K562 (cell line): Measurements from ENCODE around the gene ABHD3. TPM values are rescaled to one million over a fixed set of nuclear protein-coding genes. Genes with fewer than 3 reads are reported as not detected.

ENCODE experiments used
- GTF2F1 ChIP-seq: IDR thresholded peaks from 2 replicates; pipeline ENCODE4 v1.6.1; 2011; ENCODE audit warnings: low read depth, low read length, improper control_type of control experiment
- KDM4B ChIP-seq, 2 experiments: fragments of 450-650 bp in 1 of 2; sonication (generic) in 1 of 2; IDR thresholded peaks; 2 replicates each; pipeline ENCODE4 v1.6.1; 2016 to 2017; ENCODE audit warnings: borderline replicate concordance in 2 of 2, antibody characterized with exemption in 1 of 2, low read depth in 1 of 2, mild to moderate bottlenecking in 1 of 2
- KDM5B ChIP-seq: fragments of 200-600 bp; sonication (generic); IDR thresholded peaks from 2 replicates; pipeline ENCODE4 v1.6.1; 2012; ENCODE audit warnings: low read depth, mild to moderate bottlenecking, moderate library complexity, low read length, control low read depth, inconsistent platforms; ENCODE audit not compliant: insufficient replicate concordance
- KLF16 ChIP-seq: IDR thresholded peaks from 2 replicates; pipeline ENCODE4 v1.6.1; 2016; ENCODE audit warnings: antibody characterized with exemption
- MAFG ChIP-seq: fragments of 450-650 bp; conservative IDR thresholded peaks from 2 replicates; pipeline ENCODE4 v1.6.1; 2016; ENCODE audit warnings: missing genetic modification characterization, missing compliant biosample characterization
- NCOA4 ChIP-seq: fragments of 450-650 bp; IDR thresholded peaks from 2 replicates; pipeline ENCODE4 v1.6.1; 2018; ENCODE audit warnings: mild to moderate bottlenecking; ENCODE audit not compliant: partially characterized antibody
- NCOA6 ChIP-seq: fragments of 450-650 bp; IDR thresholded peaks from 2 replicates; pipeline ENCODE4 v1.6.1; 2017; ENCODE audit warnings: mild to moderate bottlenecking
- NR4A1 ChIP-seq, 2 experiments: fragments of 250-450 bp in 1 of 2; fragments of 450-650 bp in 1 of 2; sonication (Bioruptor Pico) in 1 of 2; IDR thresholded peaks; 2 replicates each; pipeline versions ENCODE4 v1.4.0 to v1.6.1; 2016 to 2020; ENCODE audit warnings: mild to moderate bottlenecking in 2 of 2, missing compliant biosample characterization in 1 of 2, missing genetic modification characterization in 1 of 2, moderate library complexity in 1 of 2
- PHF8 ChIP-seq: fragments of 200-600 bp; sonication (generic); IDR thresholded peaks from 2 replicates; pipeline ENCODE4 v1.6.1; 2012; ENCODE audit warnings: mixed run types, mild to moderate bottlenecking, inconsistent platforms, low read length, moderate library complexity, borderline replicate concordance
- RCOR1 ChIP-seq, 2 experiments: IDR thresholded peaks; 2 replicates each; pipeline ENCODE4 v1.6.1; 2012; ENCODE audit warnings: low read depth in 2 of 2, low read length in 2 of 2, borderline replicate concordance in 1 of 2, improper control_type of control experiment in 1 of 2
- YBX1 ChIP-seq: fragments of 450-650 bp; IDR thresholded peaks from 2 replicates; pipeline ENCODE4 v1.7.1; 2016; ENCODE audit warnings: mild to moderate bottlenecking
- ZFX ChIP-seq: sonication (generic); formaldehyde crosslinking; IDR thresholded peaks from 2 replicates; pipeline ENCODE4 v1.8.0; 2022; ENCODE audit warnings: mild to moderate bottlenecking, missing genetic modification reagents, moderate library complexity
- ZNF140 ChIP-seq: fragments of 250-450 bp; sonication (Bioruptor Pico); IDR thresholded peaks from 2 replicates; pipeline ENCODE4 v1.8.0; 2021; ENCODE audit warnings: moderate library complexity, mild to moderate bottlenecking, inconsistent platforms
- ZNF143 ChIP-seq: sonication (generic); formaldehyde crosslinking; IDR thresholded peaks from 2 replicates; pipeline ENCODE4 v1.9.0; 2022; ENCODE audit warnings: mild to moderate bottlenecking, missing genetic modification reagents
- ZNF24 ChIP-seq: fragments of 450-650 bp; IDR thresholded peaks from 2 replicates; pipeline ENCODE4 v1.6.1; 2016
- ZNF583 ChIP-seq: fragments of 250-450 bp; sonication (Bioruptor Pico); IDR thresholded peaks from 2 replicates; pipeline ENCODE4 v1.4.0; 2020
- ZNF589 ChIP-seq: fragments of 200-800 bp; sonication (Bioruptor generic); IDR thresholded peaks from 2 replicates; pipeline ENCODE4 v1.6.1; 2016; ENCODE audit warnings: low read depth, missing genetic modification characterization, missing compliant biosample characterization
- polyA plus RNA-seq, 8 experiments: library from polyadenylated mRNA; depleted of rRNA in 4 of 8; stranded (reverse) in 5 of 8; unstranded in 3 of 8; fragments of >200 nt; fragmentation: Nextera tagmentation in 2 of 8; fragmentation: Illumina TruSeq in 1 of 8; extraction: Ambion mirVana in 2 of 8; extraction: Trizol in 1 of 8; gene quantifications; 2 replicates each; pipeline versions ENCODE4 v1.2.1 to v1.2.3, GENCODE V29; 2011 to 2014; ENCODE audit warnings: inconsistent platforms in 1 of 8, missing spikeins in 1 of 8
- total RNA-seq, 7 experiments: library from RNA; depleted of rRNA in 6 of 7; stranded (reverse); fragments of >200 nt in 6 of 7; fragmentation: Illumina TruSeq in 2 of 7; extraction: Trizol in 2 of 7; gene quantifications; 2 replicates each; pipeline versions ENCODE4 v1.2.1 to v1.2.3, GENCODE V29; 2011 to 2021; ENCODE audit warnings: low replicate concordance in 1 of 7
- TF ChIP-seq, protein P1 (sequence below): fragments of 450-650 bp; IDR thresholded peaks from 2 replicates; pipeline ENCODE4 v1.6.1; 2016; ENCODE audit warnings: missing biosample characterization, missing genetic modification characterization
- TF ChIP-seq, protein P2 (sequence below): fragments of 250-450 bp; sonication (Bioruptor Pico); IDR thresholded peaks from 2 replicates; pipeline ENCODE4 v1.8.0; 2021; ENCODE audit warnings: moderate library complexity, mild to moderate bottlenecking, inconsistent platforms
- TF ChIP-seq, protein P3 (sequence below): IDR thresholded peaks from 2 replicates; pipeline ENCODE4 v1.6.1; 2012; ENCODE audit warnings: low read depth, low read length, improper control_type of control experiment, borderline replicate concordance
- TF ChIP-seq, protein P4 (sequence below): sonication (generic); formaldehyde crosslinking; IDR thresholded peaks from 2 replicates; pipeline ENCODE4 v1.8.1; 2023; ENCODE audit warnings: mild to moderate bottlenecking, missing genetic modification reagents
- TF ChIP-seq, protein P5 (sequence below): fragments of 200-800 bp; sonication (Bioruptor generic); IDR thresholded peaks from 2 replicates; pipeline ENCODE4 v1.6.1; 2017; ENCODE audit warnings: missing genetic modification characterization, missing compliant biosample characterization

The ABHD3 gene
- total and polyA plus RNA-seq, 9 of the 15 experiments (the other 6 are each of a cell fraction or from before 2014, with no cell fraction given) = 6.3 to 38.8 (median 19.4) TPM

DNA sequence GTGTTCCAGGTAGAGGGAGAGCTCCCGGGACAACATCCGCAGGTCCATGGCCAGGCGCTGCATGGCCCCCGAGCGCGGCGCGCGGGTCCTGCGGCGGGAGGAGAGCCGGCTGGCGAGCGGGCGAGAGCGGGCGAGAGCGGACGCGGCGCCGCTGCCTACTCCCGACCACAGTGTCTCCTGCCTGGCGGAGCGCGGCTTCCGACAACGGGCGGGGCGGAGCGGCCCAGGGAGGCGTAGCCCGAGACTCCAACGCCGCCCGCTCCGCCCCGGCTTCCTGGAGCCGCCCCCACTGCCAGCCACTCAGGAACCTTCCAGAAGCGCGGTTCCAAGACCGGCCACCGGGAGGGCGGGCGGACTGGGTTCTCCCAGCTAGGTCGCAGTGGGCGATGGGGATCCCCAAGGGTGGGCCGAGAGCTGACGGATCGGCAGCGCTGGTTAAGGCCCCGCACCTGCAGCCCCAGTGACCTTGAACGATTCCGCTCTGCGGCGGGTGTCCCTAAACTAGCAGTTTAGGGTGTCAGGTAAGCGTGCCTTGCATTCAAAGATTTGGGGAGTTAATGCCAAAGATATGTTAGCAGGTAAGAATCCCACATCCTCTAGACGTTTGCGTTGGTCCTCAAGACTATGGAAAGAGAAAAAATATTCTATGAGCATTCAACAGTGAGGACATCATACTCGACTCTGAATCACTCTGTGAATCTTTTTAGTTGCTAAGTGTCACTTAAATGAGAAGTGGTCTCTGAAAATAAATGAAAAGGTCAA lies at the start of gene ABHD3 (continued):
- TF ChIP-seq, protein P1, sequence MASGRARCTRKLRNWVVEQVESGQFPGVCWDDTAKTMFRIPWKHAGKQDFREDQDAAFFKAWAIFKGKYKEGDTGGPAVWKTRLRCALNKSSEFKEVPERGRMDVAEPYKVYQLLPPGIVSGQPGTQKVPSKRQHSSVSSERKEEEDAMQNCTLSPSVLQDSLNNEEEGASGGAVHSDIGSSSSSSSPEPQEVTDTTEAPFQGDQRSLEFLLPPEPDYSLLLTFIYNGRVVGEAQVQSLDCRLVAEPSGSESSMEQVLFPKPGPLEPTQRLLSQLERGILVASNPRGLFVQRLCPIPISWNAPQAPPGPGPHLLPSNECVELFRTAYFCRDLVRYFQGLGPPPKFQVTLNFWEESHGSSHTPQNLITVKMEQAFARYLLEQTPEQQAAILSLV (tag) = no peak
- peak; percentile 87; the same call in 1 of the 2 replicates for TF ChIP-seq PHF8
- no peak for TF ChIP-seq KLF16
- TF ChIP-seq ZNF140 (CRISPR knock-in tag) = no peak
- TF ChIP-seq ZNF24 = no peak
- peak; percentile 72 for TF ChIP-seq KDM5B
- TF ChIP-seq ZNF143 (CRISPR knock-in tag) = no peak
- no peak; a peak in 2 of 4 replicates for TF ChIP-seq RCOR1 (IDR thresholded peaks at IDR 0.05; ENCODE audit: borderline replicate concordance in 1 of 2, low read depth in 2 of 2, low read length in 2 of 2)
- no peak for TF ChIP-seq ZNF583
- TF ChIP-seq, protein P2, sequence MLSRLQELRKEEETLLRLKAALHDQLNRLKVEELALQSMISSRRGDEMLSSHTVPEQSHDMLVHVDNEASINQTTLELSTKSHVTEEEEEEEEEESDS (CRISPR knock-in tag) = no peak
- no peak for TF ChIP-seq YBX1
- no peak for TF ChIP-seq NCOA4
- peak; percentile 62 for TF ChIP-seq ZFX (CRISPR knock-in tag)
- no peak for TF ChIP-seq GTF2F1
- TF ChIP-seq, protein P3, sequence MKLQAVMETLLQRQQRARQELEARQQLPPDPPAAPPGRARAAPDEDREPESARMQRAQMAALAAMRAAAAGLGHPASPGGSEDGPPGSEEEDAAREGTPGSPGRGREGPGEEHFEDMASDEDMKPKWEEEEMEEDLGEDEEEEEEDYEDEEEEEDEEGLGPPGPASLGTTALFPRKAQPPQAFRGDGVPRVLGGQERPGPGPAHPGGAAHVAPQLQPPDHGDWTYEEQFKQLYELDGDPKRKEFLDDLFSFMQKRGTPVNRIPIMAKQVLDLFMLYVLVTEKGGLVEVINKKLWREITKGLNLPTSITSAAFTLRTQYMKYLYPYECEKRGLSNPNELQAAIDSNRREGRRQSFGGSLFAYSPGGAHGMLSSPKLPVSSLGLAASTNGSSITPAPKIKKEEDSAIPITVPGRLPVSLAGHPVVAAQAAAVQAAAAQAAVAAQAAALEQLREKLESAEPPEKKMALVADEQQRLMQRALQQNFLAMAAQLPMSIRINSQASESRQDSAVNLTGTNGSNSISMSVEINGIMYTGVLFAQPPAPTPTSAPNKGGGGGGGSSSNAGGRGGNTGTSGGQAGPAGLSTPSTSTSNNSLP = no peak
- TF ChIP-seq NCOA6 = no peak
- no peak for TF ChIP-seq KDM4B (IDR thresholded peaks at IDR 0.05; ENCODE audit: borderline replicate concordance in 2 of 2, low read depth in 1 of 2)
- no peak for TF ChIP-seq NR4A1 (CRISPR knock-in tag; IDR thresholded peaks at IDR 0.05)
- no peak for TF ChIP-seq NR4A1 (tag; IDR thresholded peaks at IDR 0.05)
- TF ChIP-seq, protein P4, sequence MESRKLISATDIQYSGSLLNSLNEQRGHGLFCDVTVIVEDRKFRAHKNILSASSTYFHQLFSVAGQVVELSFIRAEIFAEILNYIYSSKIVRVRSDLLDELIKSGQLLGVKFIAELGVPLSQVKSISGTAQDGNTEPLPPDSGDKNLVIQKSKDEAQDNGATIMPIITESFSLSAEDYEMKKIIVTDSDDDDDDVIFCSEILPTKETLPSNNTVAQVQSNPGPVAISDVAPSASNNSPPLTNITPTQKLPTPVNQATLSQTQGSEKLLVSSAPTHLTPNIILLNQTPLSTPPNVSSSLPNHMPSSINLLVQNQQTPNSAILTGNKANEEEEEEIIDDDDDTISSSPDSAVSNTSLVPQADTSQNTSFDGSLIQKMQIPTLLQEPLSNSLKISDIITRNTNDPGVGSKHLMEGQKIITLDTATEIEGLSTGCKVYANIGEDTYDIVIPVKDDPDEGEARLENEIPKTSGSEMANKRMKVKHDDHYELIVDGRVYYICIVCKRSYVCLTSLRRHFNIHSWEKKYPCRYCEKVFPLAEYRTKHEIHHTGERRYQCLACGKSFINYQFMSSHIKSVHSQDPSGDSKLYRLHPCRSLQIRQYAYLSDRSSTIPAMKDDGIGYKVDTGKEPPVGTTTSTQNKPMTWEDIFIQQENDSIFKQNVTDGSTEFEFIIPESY (CRISPR knock-in tag) = no peak
- TF ChIP-seq, protein P5, sequence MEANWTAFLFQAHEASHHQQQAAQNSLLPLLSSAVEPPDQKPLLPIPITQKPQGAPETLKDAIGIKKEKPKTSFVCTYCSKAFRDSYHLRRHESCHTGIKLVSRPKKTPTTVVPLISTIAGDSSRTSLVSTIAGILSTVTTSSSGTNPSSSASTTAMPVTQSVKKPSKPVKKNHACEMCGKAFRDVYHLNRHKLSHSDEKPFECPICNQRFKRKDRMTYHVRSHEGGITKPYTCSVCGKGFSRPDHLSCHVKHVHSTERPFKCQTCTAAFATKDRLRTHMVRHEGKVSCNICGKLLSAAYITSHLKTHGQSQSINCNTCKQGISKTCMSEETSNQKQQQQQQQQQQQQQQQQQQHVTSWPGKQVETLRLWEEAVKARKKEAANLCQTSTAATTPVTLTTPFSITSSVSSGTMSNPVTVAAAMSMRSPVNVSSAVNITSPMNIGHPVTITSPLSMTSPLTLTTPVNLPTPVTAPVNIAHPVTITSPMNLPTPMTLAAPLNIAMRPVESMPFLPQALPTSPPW (CRISPR knock-in tag) = peak; percentile 63
- TF ChIP-seq ZNF589 = no peak
- no peak for TF ChIP-seq MAFG (tag)
